Keratinocyte (primary cell): ENCODE results near the gene PPP2R5C. TPM values are rescaled to one million over a fixed set of nuclear protein-coding genes. Genes with fewer than 3 reads are reported as not detected.

Experiments
- DNase-seq: peaks from one replicate; pipeline ENCODE4 v3.0.0-alpha.2; 2011; ENCODE audit warnings: low read depth, missing footprints, low spot score
- FAIRE-seq: peaks from 2 replicates; lab custom pipeline; 2011; peaks lifted over from hg19 to GRCh38; lab: Jason Lieb, UNC
- H2AFZ ChIP-seq: 2 replicates; pipeline ENCODE4 v1.6.0; 2012; ENCODE audit warnings: low read length, control low read depth, inconsistent platforms; ENCODE audit not compliant: control insufficient read depth
- H3K27ac ChIP-seq: 2 replicates; pipeline ENCODE4 v1.5.1; 2011; ENCODE audit warnings: low read length; ENCODE audit not compliant: control insufficient read depth, insufficient read depth
- H3K27me3 ChIP-seq: 3 replicates; pipeline ENCODE4 v1.6.0; 2011; ENCODE audit warnings: low read length; ENCODE audit not compliant: control insufficient read depth, insufficient read depth; ENCODE audit errors: extremely low read depth
- H3K36me3 ChIP-seq, 2 experiments: 2 replicates in 1 of 2; 3 replicates in 1 of 2; pipeline ENCODE4 v1.5.1; 2011; ENCODE audit warnings: low read length in 2 of 2, mild to moderate bottlenecking in 1 of 2; ENCODE audit not compliant: control insufficient read depth in 2 of 2, insufficient read depth in 2 of 2; ENCODE audit errors: extremely low read depth in 1 of 2
- H3K4me1 ChIP-seq: 3 replicates; pipeline ENCODE4 v1.5.1; 2011; ENCODE audit warnings: low read length; ENCODE audit not compliant: control insufficient read depth, insufficient read depth; ENCODE audit errors: extremely low read depth
- H3K4me2 ChIP-seq: 3 replicates; pipeline ENCODE4 v1.6.0; 2011; ENCODE audit warnings: low read depth, low read length; ENCODE audit not compliant: control insufficient read depth, insufficient read depth; ENCODE audit errors: extremely low read depth
- H3K4me3 ChIP-seq, 3 experiments: fragments of 200-600 bp in 1 of 3; sonication (generic) in 1 of 3; 2 replicates in 2 of 3; 3 replicates in 1 of 3; pipeline ENCODE4 v1.5.1; 2011 to 2016; ENCODE audit warnings: low read length in 3 of 3, mild to moderate bottlenecking in 3 of 3, control low read depth in 2 of 3, inconsistent platforms in 1 of 3, low read depth in 1 of 3, mixed read lengths in 1 of 3, mixed run types in 1 of 3, moderate library complexity in 1 of 3; ENCODE audit not compliant: control insufficient read depth in 2 of 3, insufficient read depth in 2 of 3; ENCODE audit errors: extremely low read depth in 1 of 3
- H3K79me2 ChIP-seq: 2 replicates; pipeline ENCODE4 v1.6.0; 2012; ENCODE audit warnings: low read length; ENCODE audit not compliant: control insufficient read depth, insufficient read depth
- H3K9ac ChIP-seq: 3 replicates; pipeline ENCODE4 v1.6.0; 2011; ENCODE audit warnings: low read length; ENCODE audit not compliant: control insufficient read depth, insufficient read depth; ENCODE audit errors: extremely low read depth
- H3K9me1 ChIP-seq: 3 replicates; pipeline ENCODE4 v1.6.0; 2011; ENCODE audit warnings: low read length; ENCODE audit not compliant: control insufficient read depth, insufficient read depth; ENCODE audit errors: extremely low read depth
- H3K9me3 ChIP-seq: 2 replicates; pipeline ENCODE4 v1.5.1; 2012; ENCODE audit warnings: low read depth, low read length; ENCODE audit not compliant: control insufficient read depth
- H4K20me1 ChIP-seq: 3 replicates; pipeline ENCODE4 v1.6.0; 2011; ENCODE audit warnings: low read length; ENCODE audit not compliant: control insufficient read depth, insufficient read depth; ENCODE audit errors: extremely low read depth
- EZH2 ChIP-seq: IDR thresholded peaks from one replicate; pipeline ENCODE4 v1.6.1; 2012; ENCODE audit warnings: inconsistent platforms, mild to moderate bottlenecking, low read length, moderate library complexity
- dilution Hi-C: fragments of 300-500 bp; cut with MboI; formaldehyde crosslinking; loops from one replicate; pipeline ENCODE4 v1.7.0; 2020; ENCODE audit warnings: low sequenced_read_pairs; ENCODE audit not compliant: extremely low pct_ligation_motif_present
- polyA plus RNA-seq, 5 experiments: library from polyadenylated mRNA; depleted of rRNA in 3 of 5; stranded (reverse) in 3 of 5; stranded (forward) in 1 of 5; unstranded in 1 of 5; fragments of >200 nt; gene quantifications; 1 replicate in 1 of 5; 2 replicates in 3 of 5; 3 replicates in 1 of 5; pipeline versions ENCODE4 v1.2.1 to v1.2.3, GENCODE V29; 2011 to 2012; ENCODE audit warnings: missing spikeins in 2 of 5, low read depth in 1 of 5, low replicate concordance in 1 of 5
- TF ChIP-seq, protein P1 (sequence below), 3 experiments: IDR thresholded peaks in 1 of 3; conservative IDR thresholded peaks in 1 of 3; optimal IDR thresholded peaks in 1 of 3; 2 replicates in 2 of 3; 3 replicates in 1 of 3; pipeline versions ENCODE3 to v1.5.1; 2011; ENCODE audit warnings: low read length in 3 of 3, mild to moderate bottlenecking in 3 of 3, moderate library complexity in 2 of 3, control low read depth in 1 of 3, inconsistent platforms in 1 of 3; ENCODE audit not compliant: insufficient read depth in 2 of 3; ENCODE audit errors: extremely low read depth in 1 of 3

The PPP2R5C gene
- polyA plus RNA-seq, 1 donor (not counting 4 experiments of a cell fraction or from before 2014, with no cell fraction given): 105 TPM

DNA sequence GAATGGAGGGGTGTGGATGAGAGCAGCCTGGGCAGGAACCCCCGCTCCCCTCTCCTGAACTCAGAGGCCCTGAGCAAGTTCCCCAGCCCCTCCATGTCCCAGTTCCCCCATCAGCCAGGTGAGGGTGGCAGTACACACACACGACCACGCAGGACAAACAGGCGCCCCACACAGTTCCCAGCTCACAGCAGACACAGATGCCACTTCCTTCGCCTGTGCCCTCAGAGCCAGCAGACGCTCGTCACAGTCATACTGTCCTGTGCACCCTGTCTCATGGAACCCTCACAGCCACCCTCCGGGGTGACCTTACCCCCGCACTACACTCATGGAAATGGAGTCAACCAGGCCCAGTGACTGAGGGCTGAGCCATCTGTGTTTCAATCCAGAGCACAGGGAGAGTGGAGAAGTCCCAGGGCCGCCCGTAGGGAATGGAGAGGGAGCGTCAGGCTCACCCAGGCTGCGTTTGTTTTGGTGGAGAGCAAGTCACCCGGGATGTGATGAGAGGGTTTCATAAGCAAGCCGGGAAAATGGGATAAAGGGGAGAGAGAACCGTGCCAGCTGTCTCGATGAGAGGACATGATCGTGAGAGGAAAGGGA is 155.4 kb downstream of the PPP2R5C start:
- Histone ChIP-seq H3K27ac (no peak overlapping the region), H4K20me1 (no peaks in the 10 kb centered on the region), H2AFZ (no peak overlapping the region), H3K36me3 (peaks cover 7 to 11% of the 10 kb centered on the region in 2 experiments), H3K4me3 (no peak overlapping the region), H3K9me3 (no peaks in the 10 kb centered on the region), H3K9ac (no peak overlapping the region), H3K9me1 (no peaks in the 10 kb centered on the region), H3K27me3 (no peaks in the 10 kb centered on the region), H3K4me1 (no peaks in the 10 kb centered on the region), H3K4me2 (no peak overlapping the region), H3K79me2 (no peaks in the 10 kb centered on the region)
- no peak for TF ChIP-seq EZH2
- TF ChIP-seq, protein P1, sequence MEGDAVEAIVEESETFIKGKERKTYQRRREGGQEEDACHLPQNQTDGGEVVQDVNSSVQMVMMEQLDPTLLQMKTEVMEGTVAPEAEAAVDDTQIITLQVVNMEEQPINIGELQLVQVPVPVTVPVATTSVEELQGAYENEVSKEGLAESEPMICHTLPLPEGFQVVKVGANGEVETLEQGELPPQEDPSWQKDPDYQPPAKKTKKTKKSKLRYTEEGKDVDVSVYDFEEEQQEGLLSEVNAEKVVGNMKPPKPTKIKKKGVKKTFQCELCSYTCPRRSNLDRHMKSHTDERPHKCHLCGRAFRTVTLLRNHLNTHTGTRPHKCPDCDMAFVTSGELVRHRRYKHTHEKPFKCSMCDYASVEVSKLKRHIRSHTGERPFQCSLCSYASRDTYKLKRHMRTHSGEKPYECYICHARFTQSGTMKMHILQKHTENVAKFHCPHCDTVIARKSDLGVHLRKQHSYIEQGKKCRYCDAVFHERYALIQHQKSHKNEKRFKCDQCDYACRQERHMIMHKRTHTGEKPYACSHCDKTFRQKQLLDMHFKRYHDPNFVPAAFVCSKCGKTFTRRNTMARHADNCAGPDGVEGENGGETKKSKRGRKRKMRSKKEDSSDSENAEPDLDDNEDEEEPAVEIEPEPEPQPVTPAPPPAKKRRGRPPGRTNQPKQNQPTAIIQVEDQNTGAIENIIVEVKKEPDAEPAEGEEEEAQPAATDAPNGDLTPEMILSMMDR (optimal IDR thresholded peaks at IDR 0.05 in 1 of 3, IDR thresholded peaks at IDR 0.05 in 1 of 3, conservative IDR thresholded peaks at IDR 0.05 in 1 of 3; ENCODE audit: extremely low read depth in 1 of 3, insufficient read depth in 2 of 3, low read length in 3 of 3): no peak
- dilution Hi-C loops: no loop called here
- DNase-seq (no peak), FAIRE-seq (no peak)

DNA sequence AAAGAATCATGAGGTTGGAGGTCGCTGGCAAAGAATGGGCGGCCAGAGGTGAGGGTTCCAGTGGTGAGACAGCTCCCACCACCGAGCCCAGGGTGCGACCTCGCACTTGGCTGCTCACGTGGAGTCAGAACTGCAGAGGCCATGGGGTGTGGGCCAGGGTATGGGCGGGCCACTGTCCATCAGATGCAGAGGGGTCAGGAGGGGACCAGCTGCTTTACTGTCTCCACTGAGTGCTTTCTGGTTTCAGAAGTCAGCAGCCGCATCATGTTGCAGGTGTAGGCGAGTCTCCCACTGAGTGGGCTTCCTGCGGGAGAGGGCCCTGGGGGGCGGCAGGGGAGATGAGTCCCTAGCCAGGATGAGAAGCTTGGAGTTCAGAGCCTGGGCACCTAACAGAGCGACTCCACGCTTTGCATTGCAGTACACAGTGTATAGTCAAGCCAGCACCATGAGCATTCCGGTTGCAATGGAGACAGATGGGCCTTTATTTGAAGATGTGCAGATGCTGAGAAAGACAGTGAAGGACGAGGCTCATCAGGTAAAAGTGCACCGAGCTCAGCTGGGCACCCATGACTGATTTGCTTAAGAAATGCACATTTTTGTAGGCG is 156.0 kb downstream of the PPP2R5C start:
- no peak overlapping the region for H3K9ac ChIP-seq
- H3K4me3 ChIP-seq: no peak overlapping the region
- TF ChIP-seq, protein P1 (optimal IDR thresholded peaks at IDR 0.05 in 1 of 3, IDR thresholded peaks at IDR 0.05 in 1 of 3, conservative IDR thresholded peaks at IDR 0.05 in 1 of 3; ENCODE audit: extremely low read depth in 1 of 3, insufficient read depth in 2 of 3, low read length in 3 of 3): no peak
- TF ChIP-seq EZH2: no peak
- dilution Hi-C loops: no loop called here
- DNase-seq (no peak), FAIRE-seq (no peak)
- H3K9me1 ChIP-seq: no peaks in the 10 kb centered on the region
- no peak overlapping the region for H3K27ac ChIP-seq
- H3K79me2 ChIP-seq: no peaks in the 10 kb centered on the region
- no peaks in the 10 kb centered on the region for H3K27me3 ChIP-seq
- peaks cover 6 to 11% of the 10 kb centered on the region in 2 experiments for H3K36me3 ChIP-seq
- H4K20me1 ChIP-seq: no peaks in the 10 kb centered on the region
- H3K9me3 ChIP-seq: no peaks in the 10 kb centered on the region
- H3K4me2 ChIP-seq: no peak overlapping the region
- no peak overlapping the region for H2AFZ ChIP-seq
- no peaks in the 10 kb centered on the region for H3K4me1 ChIP-seq
